HG03060 (cell line): ENCODE measurements around the gene SNAPC1.

Experiments
- ATAC-seq: cut with Tn5 transposase; IDR thresholded peaks from one replicate; pipeline ENCODE4 v1.9.1; 2021; ENCODE audit warnings: low read depth, moderate number of reproducible peaks; ENCODE audit not compliant: unreplicated experiment

Gene SNAPC1

GRCh38 chr14:61803755-61804154 is 41.5 kb downstream of the SNAPC1 start:
- ATAC-seq = no peak

GRCh38 chr14:61805451-61805850 is 43.2 kb downstream of the SNAPC1 start:
- ATAC-seq = no peak

- no peak for ATAC-seq
Measured at GRCh38 chr14:61811882-61812346, 49.7 kb downstream of the SNAPC1 start.

DNA sequence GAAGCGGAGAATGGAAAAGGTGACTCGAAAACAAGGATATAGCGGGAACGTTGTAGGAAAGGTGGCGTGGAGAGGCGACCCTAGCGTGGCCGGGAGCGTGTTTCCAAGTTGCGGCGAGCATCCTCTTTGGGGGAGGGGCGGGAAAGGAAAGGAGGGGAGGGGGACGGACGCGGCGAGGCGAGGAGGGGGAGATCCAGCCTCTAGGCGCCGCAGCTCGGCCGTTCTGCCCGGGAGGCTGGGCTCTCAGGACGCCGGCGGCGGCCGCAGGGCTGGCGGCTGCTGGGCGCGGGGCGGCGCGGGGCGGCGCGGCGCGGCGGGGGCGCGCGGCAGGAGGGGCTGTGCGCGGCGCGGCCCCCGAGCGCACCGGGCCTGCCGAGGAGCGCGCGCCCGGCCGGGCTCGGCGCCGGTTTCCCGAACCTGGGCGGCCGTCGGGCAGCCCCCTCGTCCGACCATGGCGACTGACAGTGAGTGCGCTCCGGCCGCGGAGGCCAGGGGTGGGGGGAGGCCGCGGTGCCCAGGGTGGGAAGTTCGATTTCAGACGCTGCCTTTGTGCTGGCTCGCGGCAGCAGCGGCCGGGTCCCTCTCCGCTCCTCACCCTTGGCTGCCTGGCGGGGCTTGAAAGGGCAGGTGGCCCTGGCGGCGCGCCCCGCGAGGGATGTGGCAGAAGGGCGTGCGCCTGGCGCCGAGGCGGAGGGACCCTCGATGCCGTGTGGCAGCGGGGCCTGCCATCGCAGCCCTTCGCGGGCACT is 50.3 kb downstream of the SNAPC1 start, which contains the start of gene SYT16:
TSS of gene SYT16 (plus strand) at position 357 of the 749 bp plus-strand sequence.
- no peak for ATAC-seq

DNA sequence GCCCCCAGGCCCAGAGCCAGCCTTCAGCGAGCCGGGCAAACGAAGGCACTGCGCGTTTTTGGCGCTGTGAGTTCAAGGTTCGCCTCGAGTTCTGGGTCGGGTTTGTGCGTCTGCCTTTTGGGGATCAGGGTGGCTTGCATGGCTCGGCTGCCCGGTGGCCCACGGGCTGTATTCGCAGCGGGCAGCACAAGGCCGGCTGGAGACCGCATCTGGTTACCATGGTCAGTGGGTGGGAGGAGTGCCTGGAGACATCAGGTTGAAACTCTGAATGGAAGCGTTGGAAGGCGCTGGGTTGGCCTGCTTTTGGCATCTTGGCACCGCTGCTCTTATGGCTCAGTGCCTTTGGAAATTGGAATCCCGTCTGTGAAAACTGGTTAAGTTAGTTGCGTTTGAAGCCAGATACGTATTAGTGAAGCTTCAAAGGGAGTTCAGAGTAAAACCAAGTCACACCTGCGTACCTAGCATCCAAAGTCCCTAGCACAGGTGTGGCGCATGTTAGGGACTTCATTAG is 50.9 kb downstream of the SNAPC1 start:
- ATAC-seq = no peak

DNA sequence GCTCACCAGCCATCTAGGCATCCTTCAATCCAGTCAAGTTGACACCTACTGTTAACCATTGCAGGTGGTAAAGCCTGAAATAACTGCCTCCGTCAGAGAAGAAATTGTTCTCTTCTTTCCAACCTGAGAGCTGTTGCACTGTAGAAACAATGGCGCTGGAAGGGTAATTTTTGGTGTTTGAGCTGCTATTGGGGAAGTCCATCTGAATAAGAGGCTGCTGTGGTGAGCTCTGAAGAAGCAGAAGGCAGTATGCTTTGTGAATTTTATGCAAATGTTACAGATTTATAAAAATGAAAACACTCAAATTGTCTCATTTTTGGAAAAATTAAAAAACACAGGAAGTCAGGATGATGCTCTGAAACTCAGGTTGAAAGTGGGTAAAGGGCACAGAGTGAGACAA is 60.2 kb downstream of the SNAPC1 start:
- ATAC-seq = no peak

- no peak for ATAC-seq
Measured at GRCh38 chr14:61832783-61833182, 70.6 kb downstream of the SNAPC1 start.

DNA sequence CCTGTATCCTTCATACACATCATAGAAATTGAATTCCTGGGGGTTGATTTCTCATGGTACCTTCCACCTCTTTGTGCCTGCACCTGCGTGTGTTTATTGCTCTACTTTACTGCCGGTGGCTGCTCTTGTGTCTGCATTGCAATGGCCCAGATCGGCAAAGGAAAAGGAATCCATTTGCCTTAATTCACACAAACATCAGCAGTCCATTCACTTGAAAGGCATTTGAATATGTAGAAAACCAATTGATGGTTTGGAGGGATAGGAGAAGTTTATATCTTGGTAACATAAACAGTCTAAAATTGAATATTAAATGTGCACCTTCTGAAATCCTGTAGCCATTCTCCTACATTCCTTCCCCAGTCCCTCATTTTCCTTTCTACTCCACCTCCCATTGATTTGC is 74.0 kb downstream of the SNAPC1 start:
- ATAC-seq = no peak

DNA sequence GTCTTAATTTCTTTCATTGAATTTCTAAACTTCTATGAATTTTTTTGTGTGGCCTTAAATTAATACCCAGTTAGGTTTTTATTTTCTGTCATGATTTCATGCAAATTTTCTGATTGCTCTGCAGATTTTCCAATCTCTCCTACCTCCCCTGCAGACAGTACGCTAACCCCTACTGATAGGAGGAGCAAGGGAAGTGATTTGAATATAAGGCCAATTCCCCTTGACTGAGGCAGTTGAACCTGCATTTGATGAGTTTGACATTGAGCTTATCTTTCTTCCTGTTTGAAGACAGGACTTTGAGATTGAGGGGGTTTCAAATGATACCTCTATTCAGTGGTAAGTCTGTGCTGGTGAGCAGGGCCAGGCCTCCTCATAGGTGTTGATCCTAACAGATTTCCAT is 74.6 kb downstream of the SNAPC1 start:
- no peak for ATAC-seq

GRCh38 chr14:61837336-61838229 is 75.4 kb downstream of the SNAPC1 start:
- peak; percentile 73 for ATAC-seq

- no peak for ATAC-seq
Measured at GRCh38 chr14:61838661-61839245, 76.5 kb downstream of the SNAPC1 start.

DNA sequence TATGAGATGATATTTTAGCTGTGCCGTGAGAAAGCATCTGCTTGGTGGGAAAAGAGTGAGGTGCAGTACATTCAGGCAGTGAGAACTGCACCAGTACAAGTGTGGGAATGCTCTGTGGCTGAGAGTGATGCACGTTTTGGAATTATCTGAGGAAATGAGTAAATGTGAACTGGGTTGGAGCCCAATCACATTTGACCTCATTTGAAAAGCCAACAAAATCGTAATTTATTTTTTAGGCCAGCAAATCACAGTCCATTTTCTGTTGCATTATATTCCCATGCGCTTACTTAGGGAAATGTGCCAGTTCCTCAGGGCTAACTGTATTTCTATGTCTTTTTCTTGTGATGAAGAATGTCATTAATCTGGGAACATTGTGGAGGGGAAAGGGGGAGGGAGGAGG is 77.3 kb downstream of the SNAPC1 start:
- ATAC-seq = no peak

DNA sequence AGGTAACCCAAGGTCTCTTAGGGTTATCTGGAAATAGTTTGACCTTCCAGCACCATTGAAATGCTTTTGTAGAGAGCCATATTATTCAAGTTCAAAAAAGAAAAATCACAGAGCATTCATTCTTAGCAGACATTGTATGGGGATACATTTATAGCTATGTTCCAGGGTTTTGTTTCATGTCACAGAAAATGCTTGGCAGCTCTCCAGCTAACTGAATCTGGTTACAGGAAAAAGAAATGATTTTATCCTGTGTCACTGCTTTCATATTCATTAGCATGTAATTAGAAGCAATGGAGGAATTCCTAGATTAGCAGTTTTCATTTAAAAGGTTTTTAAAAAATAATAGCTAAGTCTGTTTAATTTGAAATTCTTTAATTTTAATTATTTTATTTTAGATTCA is 78.9 kb downstream of the SNAPC1 start:
- no peak for ATAC-seq
